Body of pancreas (tissue), 4 donors: ENCODE measurements around the gene S100P.

Source experiments
- POLR2A ChIP-seq, 3 donors: fragments of 450-650 bp; IDR thresholded peaks; one replicate each; pipeline ENCODE4 v1.6.1; 2016; ENCODE audit warnings: antibody characterized with exemption in 3 of 3, mild to moderate bottlenecking in 2 of 3
- TF ChIP-seq, protein P1 (sequence below), 7 experiments: fragments of 450-650 bp in 4 of 7; fragments of 200-600 bp in 3 of 7; sonication (generic) in 3 of 7; IDR thresholded peaks; one replicate each; pipeline ENCODE4 v1.5.1; 2016 to 2019; ENCODE audit warnings: antibody characterized with exemption in 7 of 7

GRCh38 chr4:6742989-6743388, 49.3 kb downstream of the S100P start:
- TF ChIP-seq, protein P1, sequence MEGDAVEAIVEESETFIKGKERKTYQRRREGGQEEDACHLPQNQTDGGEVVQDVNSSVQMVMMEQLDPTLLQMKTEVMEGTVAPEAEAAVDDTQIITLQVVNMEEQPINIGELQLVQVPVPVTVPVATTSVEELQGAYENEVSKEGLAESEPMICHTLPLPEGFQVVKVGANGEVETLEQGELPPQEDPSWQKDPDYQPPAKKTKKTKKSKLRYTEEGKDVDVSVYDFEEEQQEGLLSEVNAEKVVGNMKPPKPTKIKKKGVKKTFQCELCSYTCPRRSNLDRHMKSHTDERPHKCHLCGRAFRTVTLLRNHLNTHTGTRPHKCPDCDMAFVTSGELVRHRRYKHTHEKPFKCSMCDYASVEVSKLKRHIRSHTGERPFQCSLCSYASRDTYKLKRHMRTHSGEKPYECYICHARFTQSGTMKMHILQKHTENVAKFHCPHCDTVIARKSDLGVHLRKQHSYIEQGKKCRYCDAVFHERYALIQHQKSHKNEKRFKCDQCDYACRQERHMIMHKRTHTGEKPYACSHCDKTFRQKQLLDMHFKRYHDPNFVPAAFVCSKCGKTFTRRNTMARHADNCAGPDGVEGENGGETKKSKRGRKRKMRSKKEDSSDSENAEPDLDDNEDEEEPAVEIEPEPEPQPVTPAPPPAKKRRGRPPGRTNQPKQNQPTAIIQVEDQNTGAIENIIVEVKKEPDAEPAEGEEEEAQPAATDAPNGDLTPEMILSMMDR (IDR thresholded peaks at IDR 0.05), result no peak
- TF ChIP-seq POLR2A (IDR thresholded peaks at IDR 0.05), result no peak
